ENCODE data around the gene ABLIM2.
"Not testable (repeated sequence)": the region's sequence is repeated elsewhere in the genome, so short reads cannot be mapped to it uniquely, and the experiment has no call there.

ABLIM2 gene

GRCh38 chr4:8155660-8156421 lies 2.8 kb downstream of the ABLIM2 start:
- no peak for DNase-seq

DNA sequence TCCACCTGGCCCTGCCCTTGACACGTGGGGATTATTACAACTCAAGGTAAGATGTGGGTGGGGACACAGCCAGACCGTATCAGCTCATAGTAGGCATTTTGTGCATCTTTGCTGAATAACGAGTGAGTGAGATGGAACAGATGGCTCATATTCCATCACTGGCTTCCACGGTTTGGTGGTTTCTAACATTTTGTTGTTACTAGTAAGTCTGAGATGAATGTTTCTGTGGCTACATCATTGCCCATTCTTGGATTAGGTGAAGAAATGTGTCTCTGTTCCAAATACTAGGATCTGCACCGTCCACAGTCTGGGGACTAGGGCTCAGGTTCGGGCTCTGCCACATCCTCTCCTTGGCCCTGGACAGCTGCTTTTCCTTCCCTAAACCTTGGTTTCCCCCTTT lies 3.6 kb downstream of the ABLIM2 start:
- DNase-seq: no peak

GRCh38 chr4:8153441-8153840 lies 5.2 kb downstream of the ABLIM2 start:
- DNase-seq: no peak

DNA sequence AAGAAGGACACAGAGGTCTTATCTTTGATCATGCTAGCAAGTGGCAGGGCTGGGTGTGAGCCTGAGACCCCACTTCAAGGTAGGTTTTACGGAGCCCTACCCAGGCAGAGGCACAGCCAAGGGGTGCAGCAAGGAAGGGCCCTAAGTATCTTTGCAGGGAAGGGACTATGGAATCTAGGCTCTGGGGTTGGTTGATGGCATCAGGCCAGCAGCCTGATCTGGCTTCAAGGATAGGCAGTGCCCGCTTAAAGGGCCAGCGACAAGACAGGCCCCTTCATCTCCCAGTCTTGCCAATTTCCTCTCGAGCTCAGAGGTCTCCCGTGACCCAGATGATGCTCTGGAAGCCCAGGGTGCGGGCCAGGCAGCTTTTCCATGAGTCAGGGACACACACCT lies 5.8 kb downstream of the ABLIM2 start:
- no peak for DNase-seq

DNA sequence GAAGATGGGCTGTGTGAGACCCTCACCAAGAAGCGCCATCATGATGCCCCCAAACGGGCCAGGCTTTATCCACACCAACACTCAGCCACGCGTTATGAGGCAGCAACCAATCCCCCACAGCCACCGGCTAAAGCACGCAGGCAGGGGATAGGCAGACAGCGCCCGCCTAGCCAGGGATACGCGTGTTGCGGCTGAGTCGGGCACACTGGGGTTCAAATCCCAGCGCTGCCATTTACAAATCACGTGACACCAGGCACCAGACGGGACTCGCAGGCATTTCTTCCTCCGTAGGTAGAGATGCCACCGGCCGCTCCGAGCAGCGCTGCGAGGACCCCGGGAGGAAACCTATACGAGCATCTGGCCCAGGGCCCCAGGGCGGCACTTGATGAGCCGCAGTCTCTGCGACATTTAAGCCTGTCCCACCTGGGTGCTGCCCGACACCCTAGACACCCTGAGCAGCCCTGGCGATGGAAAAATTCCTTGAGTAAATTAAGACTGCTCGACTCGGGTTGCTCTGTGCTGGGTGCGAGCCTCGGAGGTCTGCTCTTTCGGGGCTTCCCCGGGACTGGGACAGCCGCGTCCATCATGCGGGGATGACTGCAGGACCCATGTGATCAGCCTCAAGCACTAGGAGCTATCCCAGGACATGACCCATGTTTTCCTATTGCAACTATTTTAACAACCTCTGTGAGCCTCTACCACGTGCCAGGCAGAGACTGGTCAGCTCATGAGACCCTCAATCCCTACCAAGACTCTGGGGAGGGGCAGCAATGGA lies 6.3 kb downstream of the ABLIM2 start:
- DNase-seq: no peak

GRCh38 chr4:8151165-8151650 lies 7.4 kb downstream of the ABLIM2 start:
- no peak for DNase-seq

DNA sequence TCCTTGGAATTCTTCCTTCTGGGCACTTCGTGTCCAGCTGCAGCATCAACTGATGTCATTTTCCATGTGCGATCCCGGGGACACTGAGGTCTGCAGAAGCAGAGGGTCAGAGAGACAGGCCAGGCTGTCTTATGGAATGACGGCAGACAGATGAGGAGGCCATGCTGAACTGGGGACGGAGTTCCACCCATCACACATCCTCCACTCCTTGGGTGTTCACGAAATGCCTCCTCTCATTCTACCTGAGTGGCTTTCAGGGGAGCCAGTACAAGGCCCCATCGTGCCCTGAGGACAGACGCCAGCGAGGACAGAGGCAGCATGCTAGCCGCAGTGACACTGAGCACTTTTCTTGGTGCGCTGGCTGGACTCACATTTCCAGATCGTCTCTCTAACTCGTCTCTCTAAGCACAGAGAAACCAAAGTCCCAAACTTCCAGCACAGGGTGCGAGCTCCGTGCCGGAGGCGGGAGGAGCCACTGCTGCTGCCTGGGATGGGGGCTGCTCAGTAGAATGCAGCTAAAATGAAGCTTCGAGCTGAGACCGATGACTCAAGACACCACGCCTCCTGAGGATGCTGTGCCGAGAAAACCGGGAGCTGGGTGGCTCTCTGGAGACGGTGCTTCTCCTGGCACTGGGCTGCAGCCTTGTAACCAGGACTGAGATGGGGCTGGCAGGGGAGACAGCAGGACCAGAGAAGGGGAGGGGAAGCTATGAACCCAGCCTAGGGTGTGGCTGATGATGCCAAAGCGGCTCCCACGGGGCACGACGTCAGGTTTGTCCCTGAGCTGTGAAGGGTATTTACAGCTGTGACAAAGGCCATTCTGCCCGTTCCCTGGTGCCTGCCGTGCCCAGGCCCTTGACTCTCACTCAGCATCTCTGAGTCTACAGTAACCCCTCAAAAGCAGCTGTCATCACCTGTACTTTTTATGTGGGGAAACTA lies 8.2 kb downstream of the ABLIM2 start:
- no peak for DNase-seq

DNA sequence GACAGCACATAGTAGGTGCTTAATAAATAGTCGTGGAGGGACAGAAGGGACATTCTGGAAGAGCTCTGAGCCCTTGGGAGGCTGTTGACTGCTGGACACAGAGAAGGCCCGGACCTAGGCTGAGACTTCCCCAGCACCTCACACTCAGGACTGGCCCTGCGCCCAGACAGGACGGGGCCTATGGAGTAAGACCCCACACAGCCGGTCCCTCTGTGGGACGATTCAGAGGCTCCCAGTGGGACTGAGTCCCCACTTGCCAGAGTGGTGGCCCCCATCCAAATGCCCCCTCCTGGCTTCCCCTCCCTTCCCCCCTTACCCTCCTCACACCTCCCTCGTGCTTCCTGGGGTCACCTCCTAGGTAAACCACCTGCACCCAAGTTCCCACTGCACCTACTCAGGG lies 8.9 kb downstream of the ABLIM2 start:
- no peak for DNase-seq

GRCh38 chr4:8148785-8149435 lies 9.7 kb downstream of the ABLIM2 start:
- DNase-seq: no peak

DNA sequence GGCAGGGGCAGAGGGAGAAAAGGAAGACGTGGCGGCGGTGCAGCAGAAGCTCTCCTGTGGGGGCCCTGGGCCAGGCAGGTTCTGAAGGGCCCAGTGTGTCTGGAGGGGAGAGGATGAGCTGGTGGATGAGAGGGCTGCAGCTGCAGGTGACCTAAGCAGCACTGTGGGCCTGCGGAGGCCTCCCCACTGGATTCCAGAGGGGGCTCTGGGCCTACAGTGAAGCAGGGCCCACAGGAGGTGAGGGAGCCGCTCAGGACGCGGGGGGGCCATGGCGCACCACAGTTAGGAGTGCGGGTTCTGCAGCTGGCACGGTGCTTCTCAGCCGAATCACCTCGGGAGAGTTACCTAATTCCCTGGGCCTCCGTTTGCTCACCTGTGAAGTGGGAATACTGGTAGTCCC lies 10.5 kb downstream of the ABLIM2 start:
- DNase-seq: no peak

DNA sequence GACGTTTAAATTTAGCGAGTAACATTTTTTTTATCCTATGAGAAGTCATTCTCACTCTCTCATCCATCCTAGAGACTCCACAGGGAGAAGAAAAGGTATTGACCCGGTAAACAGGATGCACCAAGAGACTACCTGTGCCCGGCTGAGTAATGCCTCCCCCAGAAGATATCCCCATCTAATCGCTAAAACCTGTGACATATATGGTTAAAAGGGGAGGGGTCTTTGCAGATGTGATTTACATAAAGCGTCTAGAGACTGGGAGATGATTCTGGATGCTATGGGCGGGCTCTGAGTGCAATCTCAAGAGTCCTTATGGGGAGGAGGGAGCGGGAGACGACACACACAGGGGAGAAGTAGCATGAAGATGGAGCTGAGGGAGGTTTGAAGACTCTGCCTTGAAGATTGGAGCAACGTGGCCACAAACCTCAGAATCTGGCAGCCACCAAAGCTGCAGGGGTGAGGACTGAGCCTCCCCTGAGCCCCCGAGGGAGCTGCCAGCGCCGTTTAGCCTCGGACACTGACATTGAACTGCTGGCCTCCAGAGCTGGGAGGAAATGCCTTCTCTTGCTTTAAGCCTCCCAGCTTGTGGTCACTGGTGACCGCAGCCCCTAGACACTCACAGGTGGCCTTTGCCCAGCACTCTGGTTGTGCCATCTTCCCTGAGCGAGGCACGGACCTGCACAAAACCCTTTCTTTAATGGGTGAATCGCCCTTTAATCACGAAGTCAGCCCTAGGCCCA lies 11.2 kb downstream of the ABLIM2 start:
- DNase-seq: no peak

GRCh38 chr4:8146157-8146556 lies 12.5 kb downstream of the ABLIM2 start:
- no peak for DNase-seq

DNA sequence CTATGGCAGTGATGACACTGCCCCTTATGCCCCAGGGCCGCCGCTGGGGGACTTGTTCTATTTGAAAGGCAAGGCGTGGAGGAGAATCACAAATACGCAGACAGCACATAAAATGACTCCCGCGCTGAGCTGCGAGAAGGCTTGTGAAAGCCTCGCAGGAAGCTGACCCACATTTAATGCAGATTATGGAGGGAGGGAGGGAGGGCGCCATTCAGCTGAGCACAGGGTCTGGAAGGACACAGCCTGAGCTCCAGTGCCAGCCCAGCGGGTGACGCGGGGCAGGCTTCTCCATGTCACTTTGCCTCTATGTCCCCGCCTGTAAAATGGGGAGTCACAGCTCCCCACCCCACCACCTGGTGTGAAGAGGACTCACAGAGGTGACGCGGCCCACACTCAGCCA lies 14.3 kb downstream of the ABLIM2 start:
- DNase-seq: no peak

GRCh38 chr4:8143392-8144140 lies 15.0 kb downstream of the ABLIM2 start:
- DNase-seq: no peak

- DNase-seq: no peak
These were observed 16.1 kb downstream of the ABLIM2 start for GRCh38 chr4:8142556-8142955.

- no peak for DNase-seq
These were observed 16.7 kb downstream of the ABLIM2 start for GRCh38 chr4:8141935-8142334.

DNA sequence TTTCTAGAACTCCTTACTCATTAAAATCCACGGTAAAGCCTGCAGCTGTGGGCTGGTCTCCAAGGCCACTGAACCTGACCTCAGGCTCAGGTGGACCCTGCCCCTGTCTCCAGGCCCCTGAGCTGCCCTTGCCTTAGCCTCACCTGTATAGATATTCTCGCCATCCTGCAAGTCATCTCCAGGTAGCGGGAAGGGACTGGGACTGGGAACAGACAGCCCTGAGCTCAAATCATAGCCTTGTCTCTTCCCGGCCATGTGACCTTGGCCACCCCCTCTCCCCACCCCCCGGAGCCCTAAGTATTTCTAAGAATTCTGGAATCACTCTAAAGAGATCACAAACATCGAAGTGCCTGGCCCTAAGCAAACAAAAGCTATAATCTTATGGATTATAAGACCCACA lies 17.7 kb downstream of the ABLIM2 start:
- DNase-seq: no peak

- DNase-seq: not testable (repeated sequence)
These were observed 18.9 kb downstream of the ABLIM2 start for GRCh38 chr4:8139726-8140125.

DNA sequence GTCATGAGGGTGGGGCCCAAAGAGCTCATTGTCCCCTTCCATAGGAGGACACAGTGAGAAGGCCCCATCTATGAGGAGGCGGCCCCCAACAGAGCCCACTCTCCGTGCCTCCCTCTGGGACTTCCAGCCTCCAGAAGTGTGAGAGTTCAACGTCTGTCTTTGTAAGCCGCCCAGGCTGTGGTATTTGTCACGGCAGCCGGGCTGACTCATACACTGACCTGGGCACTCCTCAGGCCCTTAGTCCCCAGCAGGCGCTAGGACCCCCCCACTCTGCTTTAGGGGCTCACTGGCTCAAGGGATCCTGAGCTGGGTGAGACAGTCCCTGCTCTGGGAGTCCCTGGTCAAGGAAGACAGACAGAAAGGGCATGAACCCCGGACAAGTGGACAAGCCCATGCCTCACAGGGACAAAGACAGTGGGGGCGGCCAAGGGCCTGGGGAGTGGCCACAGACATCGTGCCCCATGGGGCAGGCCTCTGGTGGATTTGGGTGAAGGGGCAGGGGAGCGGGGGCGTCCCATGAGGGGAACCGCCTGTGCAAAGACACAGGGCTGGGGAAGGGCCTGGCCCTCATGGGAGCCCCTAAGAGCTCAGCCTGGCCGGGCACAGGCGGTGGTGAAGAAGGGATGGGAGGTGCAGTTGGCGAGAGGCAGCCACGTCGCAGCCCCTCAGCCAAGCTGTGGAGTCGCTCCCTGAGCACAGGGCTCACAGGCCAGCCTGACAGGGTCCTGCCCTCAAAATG lies 21.5 kb downstream of the ABLIM2 start:
- DNase-seq: no peak

GRCh38 chr4:8136529-8136928 lies 22.1 kb downstream of the ABLIM2 start:
- DNase-seq: no peak
